ENCODE data around the gene SSBP4.

DNA sequence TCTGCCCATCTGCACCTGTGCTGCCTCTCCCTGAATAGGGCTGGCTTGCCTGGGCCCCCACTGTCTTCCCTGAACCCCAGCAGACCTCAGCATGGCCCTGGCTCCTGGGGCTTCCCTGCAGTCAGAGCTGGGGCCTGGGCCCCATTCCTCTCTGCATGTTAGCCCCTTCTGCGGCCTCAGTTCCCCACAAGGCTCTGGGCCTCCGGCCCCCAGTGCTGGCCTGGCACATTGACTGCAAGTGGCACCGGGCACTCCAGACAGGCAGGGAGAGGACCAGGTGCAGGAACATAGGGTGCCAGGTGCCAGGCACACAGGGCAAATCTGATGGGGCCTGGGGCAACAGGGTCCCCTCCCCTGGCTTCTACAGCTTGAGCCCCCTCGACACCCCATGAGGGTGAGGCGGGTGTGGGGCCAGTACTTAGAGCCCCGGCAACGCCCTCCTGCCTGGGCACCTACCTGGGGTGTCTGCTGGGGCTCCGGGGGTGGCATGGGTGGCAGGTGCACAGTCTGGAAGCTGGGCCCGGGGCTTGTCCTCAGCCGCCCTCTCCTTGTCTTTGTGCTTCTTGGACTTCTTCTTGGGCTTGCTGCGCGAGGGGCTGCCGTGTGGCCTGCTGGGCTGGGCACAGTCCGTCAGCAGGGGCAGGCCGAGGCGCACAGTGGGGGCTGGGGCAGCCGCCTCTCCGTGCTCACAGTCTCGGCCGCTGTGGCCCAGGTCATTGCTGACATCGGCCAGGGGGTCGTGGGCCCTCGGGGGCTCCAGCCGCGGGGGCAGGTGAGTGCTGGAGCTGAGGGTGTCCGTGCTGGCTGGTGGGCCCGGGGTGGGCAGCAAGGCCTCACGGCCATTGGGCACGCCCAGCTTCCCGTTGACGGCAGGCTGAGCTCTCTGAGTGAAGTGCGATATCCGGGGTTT is 31.1 kb downstream of the SSBP4 start:
- TF ChIP-seq MXI1 (IDR thresholded peaks at IDR 0.05; ENCODE audit: low read depth, low read length), result no peak
- TF ChIP-seq, protein P1, sequence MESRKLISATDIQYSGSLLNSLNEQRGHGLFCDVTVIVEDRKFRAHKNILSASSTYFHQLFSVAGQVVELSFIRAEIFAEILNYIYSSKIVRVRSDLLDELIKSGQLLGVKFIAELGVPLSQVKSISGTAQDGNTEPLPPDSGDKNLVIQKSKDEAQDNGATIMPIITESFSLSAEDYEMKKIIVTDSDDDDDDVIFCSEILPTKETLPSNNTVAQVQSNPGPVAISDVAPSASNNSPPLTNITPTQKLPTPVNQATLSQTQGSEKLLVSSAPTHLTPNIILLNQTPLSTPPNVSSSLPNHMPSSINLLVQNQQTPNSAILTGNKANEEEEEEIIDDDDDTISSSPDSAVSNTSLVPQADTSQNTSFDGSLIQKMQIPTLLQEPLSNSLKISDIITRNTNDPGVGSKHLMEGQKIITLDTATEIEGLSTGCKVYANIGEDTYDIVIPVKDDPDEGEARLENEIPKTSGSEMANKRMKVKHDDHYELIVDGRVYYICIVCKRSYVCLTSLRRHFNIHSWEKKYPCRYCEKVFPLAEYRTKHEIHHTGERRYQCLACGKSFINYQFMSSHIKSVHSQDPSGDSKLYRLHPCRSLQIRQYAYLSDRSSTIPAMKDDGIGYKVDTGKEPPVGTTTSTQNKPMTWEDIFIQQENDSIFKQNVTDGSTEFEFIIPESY (IDR thresholded peaks at IDR 0.05; ENCODE audit: borderline replicate concordance, low read depth), result no peak
- TF ChIP-seq, protein P2, sequence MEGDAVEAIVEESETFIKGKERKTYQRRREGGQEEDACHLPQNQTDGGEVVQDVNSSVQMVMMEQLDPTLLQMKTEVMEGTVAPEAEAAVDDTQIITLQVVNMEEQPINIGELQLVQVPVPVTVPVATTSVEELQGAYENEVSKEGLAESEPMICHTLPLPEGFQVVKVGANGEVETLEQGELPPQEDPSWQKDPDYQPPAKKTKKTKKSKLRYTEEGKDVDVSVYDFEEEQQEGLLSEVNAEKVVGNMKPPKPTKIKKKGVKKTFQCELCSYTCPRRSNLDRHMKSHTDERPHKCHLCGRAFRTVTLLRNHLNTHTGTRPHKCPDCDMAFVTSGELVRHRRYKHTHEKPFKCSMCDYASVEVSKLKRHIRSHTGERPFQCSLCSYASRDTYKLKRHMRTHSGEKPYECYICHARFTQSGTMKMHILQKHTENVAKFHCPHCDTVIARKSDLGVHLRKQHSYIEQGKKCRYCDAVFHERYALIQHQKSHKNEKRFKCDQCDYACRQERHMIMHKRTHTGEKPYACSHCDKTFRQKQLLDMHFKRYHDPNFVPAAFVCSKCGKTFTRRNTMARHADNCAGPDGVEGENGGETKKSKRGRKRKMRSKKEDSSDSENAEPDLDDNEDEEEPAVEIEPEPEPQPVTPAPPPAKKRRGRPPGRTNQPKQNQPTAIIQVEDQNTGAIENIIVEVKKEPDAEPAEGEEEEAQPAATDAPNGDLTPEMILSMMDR (IDR thresholded peaks at IDR 0.05), result no peak
- no peak for TF ChIP-seq NRF1 (IDR thresholded peaks at IDR 0.05; ENCODE audit: low read depth, low read length)
- TF ChIP-seq FOXM1 (IDR thresholded peaks at IDR 0.05; ENCODE audit: low read depth), result no peak
- TF ChIP-seq MEF2A (IDR thresholded peaks at IDR 0.05; ENCODE audit: borderline replicate concordance, low read depth), result no peak
- TF ChIP-seq POLR2AphosphoS5 (IDR thresholded peaks at IDR 0.05; ENCODE audit: low read depth, low read length), result no peak
- TF ChIP-seq, protein P3, sequence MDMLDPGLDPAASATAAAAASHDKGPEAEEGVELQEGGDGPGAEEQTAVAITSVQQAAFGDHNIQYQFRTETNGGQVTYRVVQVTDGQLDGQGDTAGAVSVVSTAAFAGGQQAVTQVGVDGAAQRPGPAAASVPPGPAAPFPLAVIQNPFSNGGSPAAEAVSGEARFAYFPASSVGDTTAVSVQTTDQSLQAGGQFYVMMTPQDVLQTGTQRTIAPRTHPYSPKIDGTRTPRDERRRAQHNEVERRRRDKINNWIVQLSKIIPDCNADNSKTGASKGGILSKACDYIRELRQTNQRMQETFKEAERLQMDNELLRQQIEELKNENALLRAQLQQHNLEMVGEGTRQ (IDR thresholded peaks at IDR 0.05; ENCODE audit: borderline replicate concordance, low read depth, low read length), result no peak
- TF ChIP-seq, protein P4, sequence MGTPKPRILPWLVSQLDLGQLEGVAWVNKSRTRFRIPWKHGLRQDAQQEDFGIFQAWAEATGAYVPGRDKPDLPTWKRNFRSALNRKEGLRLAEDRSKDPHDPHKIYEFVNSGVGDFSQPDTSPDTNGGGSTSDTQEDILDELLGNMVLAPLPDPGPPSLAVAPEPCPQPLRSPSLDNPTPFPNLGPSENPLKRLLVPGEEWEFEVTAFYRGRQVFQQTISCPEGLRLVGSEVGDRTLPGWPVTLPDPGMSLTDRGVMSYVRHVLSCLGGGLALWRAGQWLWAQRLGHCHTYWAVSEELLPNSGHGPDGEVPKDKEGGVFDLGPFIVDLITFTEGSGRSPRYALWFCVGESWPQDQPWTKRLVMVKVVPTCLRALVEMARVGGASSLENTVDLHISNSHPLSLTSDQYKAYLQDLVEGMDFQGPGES (IDR thresholded peaks at IDR 0.05; ENCODE audit: low read depth, low read length), result no peak
- no peak for TF ChIP-seq SIN3A (IDR thresholded peaks at IDR 0.05; ENCODE audit: borderline replicate concordance, low read depth, low read length)
- TF ChIP-seq GABPA (IDR thresholded peaks at IDR 0.05; ENCODE audit: low read depth), result no peak
- TF ChIP-seq, protein P5, sequence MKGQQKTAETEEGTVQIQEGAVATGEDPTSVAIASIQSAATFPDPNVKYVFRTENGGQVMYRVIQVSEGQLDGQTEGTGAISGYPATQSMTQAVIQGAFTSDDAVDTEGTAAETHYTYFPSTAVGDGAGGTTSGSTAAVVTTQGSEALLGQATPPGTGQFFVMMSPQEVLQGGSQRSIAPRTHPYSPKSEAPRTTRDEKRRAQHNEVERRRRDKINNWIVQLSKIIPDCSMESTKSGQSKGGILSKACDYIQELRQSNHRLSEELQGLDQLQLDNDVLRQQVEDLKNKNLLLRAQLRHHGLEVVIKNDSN (IDR thresholded peaks at IDR 0.05; ENCODE audit: borderline replicate concordance, low read depth), result no peak
